Erythroblast (primary cell): ENCODE data around the gene NDUFV2.

Experiments
- GATA1 ChIP-seq: IDR thresholded peaks from 2 replicates; pipeline ENCODE4 v1.6.1; 2011; ENCODE audit warnings: low read depth, mild to moderate bottlenecking, control low read depth, low read length, moderate library complexity
- POLR2A ChIP-seq: IDR thresholded peaks from 2 replicates; pipeline ENCODE4 v1.6.1; 2011; ENCODE audit warnings: mild to moderate bottlenecking, low read length

DNA sequence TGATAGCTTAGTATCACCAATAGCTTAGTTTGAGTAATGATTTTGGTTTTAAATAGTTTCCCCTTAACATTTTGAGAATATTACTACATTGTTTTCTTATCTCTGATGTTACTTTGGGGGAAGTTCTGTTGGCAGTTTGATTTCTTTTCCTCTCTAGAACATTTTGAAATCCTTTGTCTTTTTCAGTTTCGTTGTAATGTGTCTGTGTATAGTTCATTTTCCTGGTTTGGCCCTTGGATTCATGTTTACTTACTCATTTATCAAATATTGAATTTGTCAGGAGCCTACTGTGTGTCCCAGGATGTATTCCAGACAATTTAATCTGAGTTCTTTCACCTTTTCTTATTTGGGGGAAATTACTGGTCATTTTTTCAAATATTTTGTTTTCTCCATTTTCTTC, 50.8 kb downstream of the NDUFV2 start:
- TF ChIP-seq GATA1 (no peak), POLR2A (no peak)
